ENCODE measurements around the gene PTPRD. TPM values are rescaled to one million over a fixed set of nuclear protein-coding genes. Genes with fewer than 3 reads are reported as not detected.

Gene PTPRD
- total RNA-seq, 1 experiment from 2014 or later: not detected

- Mint-ChIP-seq H3K27ac (ENCODE audit: low read depth, unreplicated experiment) (no peak overlapping the region), H3K36me3 (ENCODE audit: insufficient read depth, unreplicated experiment) (no peaks in the 10 kb centered on the region), H3K4me1 (ENCODE audit: insufficient read depth, unreplicated experiment) (no peaks in the 10 kb centered on the region), H3K4me3 (ENCODE audit: unreplicated experiment) (no peak overlapping the region), H3K27me3 (ENCODE audit: insufficient read depth, unreplicated experiment) (no peaks in the 10 kb centered on the region), H3K9me3 (ENCODE audit: unreplicated experiment) (peaks cover 21% of the 10 kb centered on the region)
- no TSS peak for BruUV-seq (replicated peaks)
- intact Hi-C loops (cut with micrococcal nuclease): no loop called here
- ChIA-PET CTCF (no interaction called here), POLR2A (no interaction called here)
- no peak for DNase-seq (ENCODE audit: unreplicated experiment)
- TF ChIP-seq CTCF (IDR thresholded peaks at IDR 0.05; ENCODE audit: unreplicated experiment): no peak
Measured at GRCh38 chr9:8390571-8390970, 2222.2 kb downstream of the PTPRD start.

GRCh38 chr9:8389531-8389930 is 2223.3 kb downstream of the PTPRD start:
- no peak for DNase-seq (ENCODE audit: unreplicated experiment)
- TF ChIP-seq CTCF (IDR thresholded peaks at IDR 0.05; ENCODE audit: unreplicated experiment): no peak
- ChIA-PET CTCF (no interaction called here), POLR2A (no interaction called here)
- Mint-ChIP-seq H3K4me3 (ENCODE audit: unreplicated experiment) (no peak overlapping the region), H3K36me3 (ENCODE audit: insufficient read depth, unreplicated experiment) (no peaks in the 10 kb centered on the region), H3K27ac (ENCODE audit: low read depth, unreplicated experiment) (no peak overlapping the region), H3K4me1 (ENCODE audit: insufficient read depth, unreplicated experiment) (no peaks in the 10 kb centered on the region), H3K27me3 (ENCODE audit: insufficient read depth, unreplicated experiment) (no peaks in the 10 kb centered on the region), H3K9me3 (ENCODE audit: unreplicated experiment) (peaks cover 21% of the 10 kb centered on the region)
- BruUV-seq (replicated peaks): no TSS peak
- intact Hi-C loops (cut with micrococcal nuclease): no loop called here

- no peak for TF ChIP-seq CTCF (IDR thresholded peaks at IDR 0.05; ENCODE audit: unreplicated experiment)
- CTCF ChIA-PET: no interaction called here
- intact Hi-C loops (cut with micrococcal nuclease): no loop called here
- Mint-ChIP-seq H3K27ac (ENCODE audit: low read depth, unreplicated experiment) (no peak overlapping the region), H3K27me3 (ENCODE audit: insufficient read depth, unreplicated experiment) (no peaks in the 10 kb centered on the region), H3K4me1 (ENCODE audit: insufficient read depth, unreplicated experiment) (no peaks in the 10 kb centered on the region), H3K36me3 (ENCODE audit: insufficient read depth, unreplicated experiment) (no peaks in the 10 kb centered on the region), H3K9me3 (ENCODE audit: unreplicated experiment) (peaks cover 21% of the 10 kb centered on the region), H3K4me3 (ENCODE audit: unreplicated experiment) (no peak overlapping the region)
- BruUV-seq (replicated peaks): no TSS peak
- no peak for DNase-seq (ENCODE audit: unreplicated experiment)
- POLR2A ChIA-PET: no interaction called here
Measured at GRCh38 chr9:8388132-8388531, 2224.7 kb downstream of the PTPRD start.

- Mint-ChIP-seq H3K4me3 (ENCODE audit: unreplicated experiment) (no peak overlapping the region), H3K27ac (ENCODE audit: low read depth, unreplicated experiment) (no peak overlapping the region), H3K4me1 (ENCODE audit: insufficient read depth, unreplicated experiment) (no peaks in the 10 kb centered on the region), H3K36me3 (ENCODE audit: insufficient read depth, unreplicated experiment) (no peaks in the 10 kb centered on the region), H3K9me3 (ENCODE audit: unreplicated experiment) (peaks cover 14% of the 10 kb centered on the region), H3K27me3 (ENCODE audit: insufficient read depth, unreplicated experiment) (no peaks in the 10 kb centered on the region)
- POLR2A ChIA-PET: no interaction called here
- intact Hi-C loops (cut with micrococcal nuclease): no loop called here
- CTCF ChIA-PET: no interaction called here
- BruUV-seq (replicated peaks): no TSS peak
- DNase-seq (ENCODE audit: unreplicated experiment): no peak
- no peak for TF ChIP-seq CTCF (IDR thresholded peaks at IDR 0.05; ENCODE audit: unreplicated experiment)
Measured at GRCh38 chr9:8384091-8384490, 2228.7 kb downstream of the PTPRD start.
